GM18861 (cell line): ENCODE data around the gene CCDC106.

Experiments
- ATAC-seq: cut with Tn5 transposase; IDR thresholded peaks from one replicate; pipeline ENCODE4 v1.9.1; 2021; ENCODE audit not compliant: unreplicated experiment

CCDC106 gene

GRCh38 chr19:55635856-55636440 is 12.1 kb upstream of the CCDC106 start:
- no peak for ATAC-seq

GRCh38 chr19:55636723-55637122 is 11.3 kb upstream of the CCDC106 start:
- ATAC-seq, result no peak

- no peak for ATAC-seq
Observed at GRCh38 chr19:55637534-55637933, 10.5 kb upstream of the CCDC106 start.

GRCh38 chr19:55638864-55639359 is 9.1 kb upstream of the CCDC106 start:
- ATAC-seq, result no peak

DNA sequence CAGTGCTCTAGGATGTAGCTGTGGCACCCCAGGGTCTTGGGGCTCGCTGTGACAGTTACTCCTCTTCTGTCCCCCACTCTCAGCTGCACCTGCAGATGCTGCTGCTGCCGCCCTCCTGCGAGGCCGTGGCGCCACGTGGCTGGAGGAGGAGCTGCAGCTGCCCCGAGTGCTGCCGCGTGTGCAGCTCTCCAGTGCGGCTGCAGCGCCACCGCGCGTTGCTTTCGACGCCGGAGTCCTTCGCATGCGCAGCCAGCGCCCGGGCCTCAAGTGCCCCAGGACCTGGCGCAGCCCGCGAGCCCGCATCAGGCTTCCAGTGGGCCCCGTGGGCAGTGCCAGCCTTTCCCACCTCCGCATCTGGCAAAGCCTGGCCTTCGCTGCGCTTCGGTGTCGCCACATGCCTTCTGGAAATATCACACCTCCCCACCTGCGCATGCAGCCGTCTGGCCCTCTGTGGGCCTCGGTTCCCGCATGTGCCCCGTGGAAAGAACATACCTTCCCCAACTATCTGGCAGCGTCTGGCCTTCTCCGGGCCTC is 7.9 kb upstream of the CCDC106 start:
- no peak for ATAC-seq

- no peak for ATAC-seq
Observed at GRCh38 chr19:55640577-55641425, 7.2 kb upstream of the CCDC106 start, which contains the start of gene ZNF580. Gene ZNF580, plus strand, starts transcription at chr19:55641002. Its CDS starts 1,507 bp downstream, at chr19:55642509.

GRCh38 chr19:55641426-55642152 is 6.4 kb upstream of the CCDC106 start:
- ATAC-seq, result no peak

DNA sequence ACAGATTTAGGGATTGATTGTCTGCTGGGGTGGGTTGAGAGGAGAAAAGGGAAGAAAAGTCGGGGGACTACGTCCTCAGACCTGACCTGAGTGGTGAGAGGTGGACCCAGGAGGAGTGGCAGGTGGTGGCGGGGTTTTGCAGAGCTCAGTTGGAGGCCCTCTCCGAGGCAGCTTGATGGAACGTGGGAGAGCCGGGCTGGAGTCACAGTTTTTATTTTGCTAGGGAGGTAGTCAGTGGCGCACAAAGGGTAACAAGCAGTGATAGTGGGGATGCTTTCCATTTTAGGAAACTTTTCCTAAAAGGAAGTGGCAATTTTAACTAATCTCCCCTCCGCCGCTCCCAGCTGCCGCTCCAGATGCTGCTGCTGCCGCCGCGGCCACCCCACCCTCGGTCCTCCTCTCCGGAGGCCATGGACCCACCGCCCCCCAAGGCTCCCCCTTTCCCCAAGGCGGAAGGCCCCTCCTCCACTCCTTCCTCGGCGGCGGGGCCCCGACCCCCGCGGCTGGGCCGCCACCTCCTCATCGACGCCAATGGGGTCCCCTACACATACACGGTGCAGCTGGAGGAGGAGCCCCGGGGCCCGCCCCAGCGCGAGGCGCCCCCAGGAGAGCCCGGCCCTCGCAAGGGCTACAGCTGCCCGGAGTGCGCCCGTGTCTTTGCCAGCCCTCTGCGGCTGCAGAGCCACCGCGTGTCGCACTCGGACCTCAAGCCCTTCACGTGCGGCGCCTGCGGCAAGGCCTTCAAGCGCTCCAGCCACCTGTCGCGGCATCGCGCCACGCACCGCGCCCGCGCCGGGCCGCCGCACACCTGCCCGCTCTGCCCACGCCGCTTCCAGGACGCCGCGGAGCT is 5.6 kb upstream of the CCDC106 start:
- ATAC-seq, result no peak

DNA sequence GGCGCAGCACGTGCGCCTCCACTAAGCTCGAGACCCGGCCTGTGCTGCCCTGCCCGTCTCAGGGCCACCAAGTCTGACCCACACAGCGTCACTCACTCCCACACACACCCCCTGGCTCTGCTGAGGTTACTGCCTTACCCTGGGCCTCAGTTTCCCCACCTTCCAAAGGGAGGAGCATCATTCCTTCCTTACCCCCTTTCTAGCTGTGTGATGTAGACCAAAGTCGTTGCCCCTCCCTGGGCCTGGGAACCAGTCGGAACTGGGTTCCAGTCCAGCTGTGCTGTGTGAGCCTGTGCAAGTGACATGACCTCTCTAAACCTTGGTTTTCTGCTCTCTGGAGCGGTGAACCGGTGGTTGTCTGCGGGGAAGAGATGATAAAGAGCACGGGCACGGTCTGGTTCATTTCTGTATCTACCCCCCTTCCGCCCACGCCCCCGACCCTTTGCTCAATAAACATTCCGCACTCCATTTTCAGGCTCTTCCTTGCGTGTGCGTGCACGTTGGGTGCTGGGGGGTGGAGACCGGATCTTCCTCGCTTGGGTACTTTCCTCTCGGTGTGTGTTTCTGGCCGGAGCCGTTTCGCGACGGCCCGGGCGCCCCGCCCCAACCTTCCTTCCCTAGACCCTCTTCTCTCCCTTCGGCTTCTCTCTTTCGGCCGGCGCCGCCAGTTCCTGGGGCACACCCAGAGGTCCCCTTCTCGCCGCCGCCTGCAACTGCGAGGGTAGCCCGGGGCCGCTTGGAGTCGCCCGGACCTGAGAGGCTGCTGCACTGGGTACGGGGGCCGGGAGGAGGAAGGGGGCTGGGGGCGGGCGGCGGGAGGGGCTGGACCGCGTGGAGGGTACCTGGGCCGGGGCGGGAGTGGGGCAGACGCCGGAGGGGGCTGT is 4.8 kb upstream of the CCDC106 start, which contains the start of gene ZNF581:
TSS of gene ZNF581 (plus strand) at position 647 of the 884 bp plus-strand sequence. CDS start 923 bp downstream, outside the sequence.
- no peak for ATAC-seq

- no peak for ATAC-seq
Observed at GRCh38 chr19:55643887-55644176, 4.2 kb upstream of the CCDC106 start.

DNA sequence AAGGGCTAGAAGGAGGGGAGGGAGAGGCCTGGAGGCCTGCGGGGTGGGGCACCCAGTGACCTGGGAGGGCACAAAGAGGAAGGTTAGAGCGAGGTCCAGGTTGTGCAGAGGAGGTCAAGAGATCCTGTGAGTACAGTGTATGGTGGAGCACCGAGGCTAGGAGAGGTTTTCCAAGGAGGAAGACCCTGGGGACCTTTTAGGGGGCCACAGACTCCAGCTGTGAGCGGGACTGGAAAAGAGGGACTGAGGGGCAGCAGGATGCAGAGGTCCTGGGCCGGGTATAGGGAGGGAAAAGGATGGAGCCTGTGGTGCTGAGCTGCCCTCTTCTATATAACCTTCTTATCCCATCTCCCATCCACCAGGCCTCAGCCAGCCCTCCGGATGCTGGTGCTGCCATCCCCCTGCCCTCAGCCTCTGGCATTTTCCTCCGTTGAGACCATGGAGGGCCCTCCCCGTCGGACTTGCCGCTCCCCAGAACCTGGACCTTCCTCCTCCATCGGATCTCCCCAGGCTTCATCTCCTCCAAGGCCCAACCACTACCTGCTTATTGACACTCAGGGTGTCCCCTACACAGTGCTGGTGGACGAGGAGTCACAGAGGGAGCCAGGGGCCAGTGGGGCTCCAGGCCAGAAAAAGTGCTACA is 3.7 kb upstream of the CCDC106 start:
- ATAC-seq, result no peak

DNA sequence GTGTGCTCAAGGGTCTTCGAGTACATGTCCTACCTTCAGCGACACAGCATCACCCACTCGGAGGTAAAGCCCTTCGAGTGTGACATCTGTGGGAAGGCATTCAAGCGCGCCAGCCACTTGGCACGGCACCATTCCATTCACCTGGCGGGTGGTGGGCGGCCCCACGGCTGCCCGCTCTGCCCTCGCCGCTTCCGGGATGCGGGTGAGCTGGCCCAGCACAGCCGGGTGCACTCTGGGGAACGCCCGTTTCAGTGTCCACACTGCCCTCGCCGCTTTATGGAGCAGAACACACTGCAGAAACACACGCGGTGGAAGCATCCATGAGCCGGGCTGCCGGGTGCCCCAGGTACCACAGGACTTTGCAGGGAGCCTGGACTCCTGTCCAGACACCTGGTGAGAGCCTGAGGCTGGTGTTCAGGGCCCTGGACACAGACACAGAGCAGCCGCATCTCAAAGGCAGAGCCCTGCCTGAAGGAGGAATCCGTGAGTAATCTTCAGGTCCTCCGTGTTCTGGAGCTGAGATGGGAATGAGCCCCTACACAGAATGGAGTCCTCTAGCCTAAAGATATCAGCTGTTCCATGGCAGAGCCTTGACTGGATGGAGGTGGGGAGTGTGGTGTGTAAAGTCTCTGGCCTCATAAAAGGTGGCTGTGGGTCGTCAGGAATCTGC is 3.0 kb upstream of the CCDC106 start:
- no peak for ATAC-seq

DNA sequence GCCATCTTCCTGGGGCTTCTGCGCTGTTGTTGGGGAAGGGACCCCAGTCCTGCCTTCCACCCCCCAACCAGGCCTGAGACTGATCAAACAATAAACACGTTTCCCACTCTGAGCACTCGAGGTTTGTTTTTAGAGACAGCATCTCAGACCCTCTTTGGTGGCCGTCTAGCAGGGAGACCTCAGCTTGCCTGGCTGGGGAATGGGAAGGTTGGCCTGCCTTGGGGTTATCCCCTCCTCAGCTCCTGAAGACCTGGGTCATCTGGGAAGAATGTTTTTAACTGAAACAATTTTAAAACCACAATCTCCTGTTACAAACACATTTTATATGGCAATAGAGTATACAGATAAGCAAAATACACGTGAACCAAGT is 2.5 kb upstream of the CCDC106 start:
- no peak for ATAC-seq

DNA sequence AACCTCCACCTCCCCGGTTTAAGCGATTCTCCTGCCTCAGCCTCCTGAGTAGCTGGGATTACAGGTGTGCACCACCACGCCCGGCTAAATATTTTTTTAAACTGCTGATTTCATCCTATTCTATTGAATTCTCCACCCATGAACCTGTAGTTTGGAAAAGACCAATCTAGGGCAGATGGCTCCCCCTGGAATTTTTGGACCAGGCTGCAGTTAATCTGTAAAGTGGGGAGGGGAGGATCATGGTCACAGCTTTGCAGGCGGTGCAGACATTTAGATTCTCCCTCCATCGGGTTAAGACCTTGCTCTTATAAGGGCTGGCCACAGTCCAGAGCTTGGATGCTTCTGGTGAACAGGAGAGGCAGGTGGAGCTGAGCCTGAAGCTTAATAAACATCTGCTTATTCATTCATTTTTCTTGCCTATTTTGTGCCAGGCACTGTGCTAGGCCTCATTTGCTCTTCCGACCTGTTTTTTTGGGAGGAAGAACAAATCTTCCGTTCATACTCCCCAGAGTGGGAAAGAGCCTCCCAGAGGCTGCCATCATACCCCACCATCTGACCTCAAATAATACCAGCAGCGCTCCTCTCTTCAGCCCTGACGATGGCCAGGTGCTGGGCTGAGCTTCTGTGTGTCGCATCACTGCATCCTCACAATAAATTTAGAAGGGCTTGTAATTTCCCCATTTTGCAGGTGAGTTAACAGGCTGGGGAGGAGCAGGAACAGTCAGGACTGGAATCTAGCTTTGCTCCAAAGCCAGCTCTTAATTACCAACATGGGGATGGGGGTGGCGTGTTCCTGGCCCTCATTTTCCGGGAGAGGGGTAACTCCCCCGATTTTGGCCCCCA is 902 bp upstream of the CCDC106 start:
- ATAC-seq, result no peak

GRCh38 chr19:55648585-55649267 is 714 bp downstream of the CCDC106 start:
- no peak for ATAC-seq

- ATAC-seq, result no peak
Observed at GRCh38 chr19:55649268-55650125, 1.5 kb downstream of the CCDC106 start.
